HCT116 (cell line): ENCODE data around the gene VWA3B.

Experiments
- CTCF ChIP-seq, 3 experiments: fragments of 200-600 bp in 1 of 3; sonication (generic) in 1 of 3; IDR thresholded peaks in 2 of 3; conservative IDR thresholded peaks in 1 of 3; 2 replicates each; pipeline ENCODE4 v1.5.1; 2012 to 2017; ENCODE audit warnings: low read depth in 2 of 3, low read length in 2 of 3, antibody characterized with exemption in 1 of 3, borderline replicate concordance in 1 of 3, control low read depth in 1 of 3, mild to moderate bottlenecking in 1 of 3, mixed read lengths in 1 of 3, mixed run types in 1 of 3, moderate library complexity in 1 of 3; ENCODE audit not compliant: insufficient read depth in 1 of 3
- EZH2 ChIP-seq: fragments of 200-600 bp; sonication (generic); IDR thresholded peaks from 2 replicates; pipeline ENCODE4 v1.6.1; 2017; ENCODE audit warnings: antibody characterized with exemption, mixed run types
- POLR2AphosphoS5 ChIP-seq: IDR thresholded peaks from 2 replicates; pipeline ENCODE4 v1.6.1; 2011; ENCODE audit warnings: mild to moderate bottlenecking, low read depth, low read length, moderate library complexity

GRCh38 chr2:98245491-98245890, 158.5 kb downstream of the VWA3B start:
- TF ChIP-seq CTCF (IDR thresholded peaks at IDR 0.05 in 2 of 3, conservative IDR thresholded peaks at IDR 0.05 in 1 of 3; ENCODE audit: borderline replicate concordance in 1 of 3, insufficient read depth in 1 of 3, low read depth in 2 of 3, low read length in 2 of 3), result no peak
- TF ChIP-seq POLR2AphosphoS5, result no peak
- TF ChIP-seq EZH2, result no peak
